22Rv1 (cell line): Measurements from ENCODE around the gene RXFP2.

Experiments used
- CTCF ChIP-seq: fragments of 450-650 bp; IDR thresholded peaks from 2 replicates; pipeline ENCODE4 v1.5.1; 2017; ENCODE audit warnings: mild to moderate bottlenecking
- ZFX ChIP-seq: fragments of 450-650 bp; IDR thresholded peaks from 2 replicates; pipeline ENCODE4 v1.6.1; 2017; ENCODE audit warnings: antibody characterized with exemption, borderline replicate concordance

- no peak for TF ChIP-seq CTCF
- no peak for TF ChIP-seq ZFX
Observed at GRCh38 chr13:31773538-31773937, 34.2 kb downstream of the RXFP2 start.
